Ecto neural progenitor cell (in vitro differentiated cells): ENCODE data around the gene KHK.

Source experiments
- DNase-seq: peaks from one replicate; pipeline ENCODE4 v3.0.0-alpha.2; 2018; ENCODE audit warnings: low spot score

The KHK gene

DNA sequence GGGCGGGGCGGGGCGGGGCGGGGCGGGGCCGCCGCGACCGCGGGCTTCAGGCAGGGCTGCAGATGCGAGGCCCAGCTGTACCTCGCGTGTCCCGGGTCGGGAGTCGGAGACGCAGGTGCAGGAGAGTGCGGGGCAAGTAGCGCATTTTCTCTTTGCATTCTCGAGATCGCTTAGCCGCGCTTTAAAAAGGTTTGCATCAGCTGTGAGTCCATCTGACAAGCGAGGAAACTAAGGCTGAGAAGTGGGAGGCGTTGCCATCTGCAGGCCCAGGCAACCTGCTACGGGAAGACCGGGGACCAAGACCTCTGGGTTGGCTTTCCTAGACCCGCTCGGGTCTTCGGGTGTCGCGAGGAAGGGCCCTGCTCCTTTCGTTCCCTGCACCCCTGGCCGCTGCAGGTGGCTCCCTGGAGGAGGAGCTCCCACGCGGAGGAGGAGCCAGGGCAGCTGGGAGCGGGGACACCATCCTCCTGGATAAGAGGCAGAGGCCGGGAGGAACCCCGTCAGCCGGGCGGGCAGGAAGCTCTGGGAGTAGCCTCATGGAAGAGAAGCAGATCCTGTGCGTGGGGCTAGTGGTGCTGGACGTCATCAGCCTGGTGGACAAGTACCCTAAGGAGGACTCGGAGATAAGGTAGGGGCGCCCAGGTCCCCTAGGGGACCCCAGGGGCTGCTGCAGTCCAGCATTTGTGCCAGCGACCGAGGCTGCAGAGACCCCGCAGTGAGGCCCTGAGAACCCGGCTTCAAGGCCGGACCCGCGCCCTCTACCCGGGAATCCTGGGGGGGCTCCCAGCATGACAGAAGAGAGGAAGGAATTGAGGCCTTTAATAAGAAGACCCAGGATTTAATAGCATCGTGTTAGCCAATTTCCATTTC lies at the start of gene KHK:
Gene KHK (plus strand): TSS at position 49 of the 870 bp plus-strand sequence. CDS start 488 bp downstream, at position 537.
- peak; percentile 79 for DNase-seq

DNA sequence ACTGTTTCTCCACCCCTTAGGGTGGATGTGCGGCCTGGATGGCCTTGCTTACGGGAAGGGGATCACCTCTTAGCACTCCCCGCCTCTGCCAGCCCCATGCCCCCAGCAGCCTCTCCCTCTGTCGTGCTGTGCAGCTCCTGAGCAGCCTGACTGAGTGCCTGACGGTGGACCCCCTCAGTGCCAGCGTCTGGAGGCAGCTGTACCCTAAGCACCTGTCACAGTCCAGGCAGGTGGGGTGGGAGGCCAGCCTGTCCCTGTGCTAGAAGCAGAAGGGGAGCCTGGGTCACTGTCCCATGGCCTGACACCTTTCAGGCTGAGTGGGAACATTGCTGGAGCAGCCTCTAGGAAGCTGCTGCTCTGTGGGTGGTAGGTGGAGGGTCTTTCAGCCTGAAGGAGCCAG lies 48.6 kb upstream of the KHK start:
- DNase-seq = no peak

DNA sequence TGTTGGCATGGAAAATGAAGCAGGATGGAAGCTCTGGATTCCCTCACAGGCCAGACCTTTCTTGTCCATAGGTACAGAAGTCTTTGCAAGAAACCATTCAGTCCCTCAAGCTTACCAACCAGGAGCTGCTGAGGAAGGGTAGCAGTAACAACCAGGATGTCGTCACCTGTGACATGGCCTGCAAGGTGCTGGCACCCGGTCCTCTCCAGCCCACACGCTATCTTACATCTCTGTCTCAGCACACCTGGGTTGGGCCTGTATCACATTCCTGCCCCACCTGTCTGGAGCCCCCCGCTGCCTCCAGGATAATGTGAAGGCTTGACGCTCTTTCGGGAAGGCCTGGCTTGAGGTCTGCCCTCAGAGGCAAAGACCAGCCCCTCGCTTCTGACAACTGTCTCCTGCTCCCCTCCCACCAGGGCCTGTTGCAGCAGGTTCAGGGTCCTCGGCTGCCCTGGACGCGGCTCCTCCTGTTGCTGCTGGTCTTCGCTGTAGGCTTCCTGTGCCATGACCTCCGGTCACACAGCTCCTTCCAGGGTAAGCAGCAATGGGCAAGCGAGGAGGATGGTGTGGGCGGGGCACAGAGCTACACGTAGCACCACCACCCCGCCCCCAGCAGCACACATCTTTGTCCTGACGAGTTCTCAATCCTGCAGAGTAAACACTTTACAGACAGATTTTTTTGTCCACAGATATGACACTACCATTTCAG lies 47.8 kb upstream of the KHK start:
- no peak for DNase-seq

DNA sequence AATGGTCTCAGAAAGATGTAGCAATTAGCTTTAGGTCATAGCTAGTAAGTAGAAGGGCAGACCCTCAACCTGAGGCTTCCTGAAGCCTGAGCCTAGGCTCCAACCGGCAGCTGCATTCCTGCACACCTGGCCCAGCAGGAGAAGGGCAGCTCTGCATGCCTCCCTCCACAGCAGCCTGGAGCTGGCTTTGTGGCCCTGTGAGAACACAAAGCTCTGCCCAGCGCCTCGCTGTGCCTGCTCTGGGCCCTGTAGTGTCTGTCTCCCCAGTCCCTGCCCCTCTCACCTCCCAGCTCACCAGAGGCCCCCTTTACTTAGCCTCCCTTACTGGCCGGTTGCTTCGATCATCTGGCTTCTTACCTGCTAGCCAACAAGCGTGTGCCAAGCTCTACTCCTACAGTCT lies 47.1 kb upstream of the KHK start:
- no peak for DNase-seq

DNA sequence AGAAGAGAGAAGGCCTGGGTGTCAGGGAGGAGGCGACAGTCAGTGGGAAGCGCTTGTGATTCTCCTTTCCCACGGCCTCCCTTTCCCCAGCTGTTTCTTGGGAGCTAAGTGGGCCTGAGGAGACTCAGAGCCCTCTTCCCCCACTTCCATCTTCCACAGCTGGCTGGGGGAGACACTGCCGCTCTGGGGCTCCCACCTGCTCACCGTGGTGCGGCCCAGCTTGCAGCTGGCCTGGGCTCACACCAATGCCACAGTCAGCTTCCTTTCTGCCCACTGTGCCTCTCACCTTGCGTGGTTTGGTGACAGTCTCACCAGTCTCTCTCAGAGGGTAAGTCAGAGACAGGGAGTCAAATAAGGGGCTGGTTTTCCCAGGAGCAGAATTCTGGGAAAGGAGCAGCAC lies 46.7 kb upstream of the KHK start:
- DNase-seq = no peak

DNA sequence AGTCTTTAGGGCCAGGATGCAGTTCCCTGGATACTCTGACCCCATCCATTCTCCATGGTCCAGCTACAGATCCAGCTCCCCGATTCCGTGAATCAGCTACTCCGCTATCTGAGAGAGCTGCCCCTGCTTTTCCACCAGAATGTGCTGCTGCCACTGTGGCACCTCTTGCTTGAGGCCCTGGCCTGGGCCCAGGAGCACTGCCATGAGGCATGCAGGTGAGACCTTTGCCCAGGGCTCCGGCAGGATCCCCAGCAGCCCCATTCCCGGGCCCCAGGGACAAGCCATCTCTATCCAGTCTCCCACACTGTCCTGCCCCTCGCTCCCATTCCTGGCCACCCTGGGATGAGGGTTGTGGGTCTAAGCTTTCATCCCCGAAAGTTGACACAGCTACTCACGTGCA lies 46.3 kb upstream of the KHK start:
- no peak for DNase-seq

DNA sequence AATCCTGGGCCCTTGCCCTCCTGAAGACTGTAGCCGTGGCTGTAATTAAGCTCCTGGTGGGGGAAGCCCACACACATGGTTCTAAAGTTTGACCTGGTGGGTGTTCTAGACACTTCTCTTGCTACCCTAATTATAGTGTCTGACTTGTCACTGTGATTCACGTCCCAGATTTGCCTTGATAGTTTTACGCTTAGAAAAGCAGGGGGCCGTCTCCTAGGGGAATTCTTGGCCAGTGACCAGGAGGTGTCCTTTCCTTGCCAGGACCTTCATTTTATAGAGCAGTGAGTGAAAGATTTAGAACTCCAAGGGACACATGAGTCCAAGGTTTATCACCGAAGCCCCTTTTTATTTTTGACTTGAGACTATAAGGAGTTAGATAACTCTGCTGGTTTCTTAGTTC lies 44.8 kb upstream of the KHK start:
- DNase-seq = no peak

DNA sequence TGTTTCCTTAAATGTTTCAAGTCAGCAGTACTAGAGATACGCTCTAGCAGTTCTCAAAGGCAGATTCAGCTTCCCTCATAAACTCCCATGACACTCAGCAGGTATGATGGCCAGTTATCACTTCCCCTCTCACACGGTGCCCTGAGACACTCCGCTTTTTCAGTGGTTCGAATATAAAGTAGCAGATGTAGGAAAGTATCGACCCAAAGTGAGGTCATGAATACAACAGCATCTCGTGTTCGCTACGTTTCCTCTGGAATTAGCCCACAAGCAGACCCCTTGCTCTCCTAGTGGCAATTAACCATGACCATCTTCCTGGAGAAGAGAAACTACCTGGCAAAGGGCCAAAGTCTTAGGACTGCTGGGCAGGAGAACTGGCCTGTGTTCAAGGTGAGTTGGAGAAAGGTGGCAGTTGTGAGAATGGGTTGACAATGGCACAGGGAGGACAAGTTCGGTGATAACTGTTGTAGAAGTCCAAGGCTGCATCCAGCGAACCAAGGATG lies 44.4 kb upstream of the KHK start:
- no peak for DNase-seq

DNA sequence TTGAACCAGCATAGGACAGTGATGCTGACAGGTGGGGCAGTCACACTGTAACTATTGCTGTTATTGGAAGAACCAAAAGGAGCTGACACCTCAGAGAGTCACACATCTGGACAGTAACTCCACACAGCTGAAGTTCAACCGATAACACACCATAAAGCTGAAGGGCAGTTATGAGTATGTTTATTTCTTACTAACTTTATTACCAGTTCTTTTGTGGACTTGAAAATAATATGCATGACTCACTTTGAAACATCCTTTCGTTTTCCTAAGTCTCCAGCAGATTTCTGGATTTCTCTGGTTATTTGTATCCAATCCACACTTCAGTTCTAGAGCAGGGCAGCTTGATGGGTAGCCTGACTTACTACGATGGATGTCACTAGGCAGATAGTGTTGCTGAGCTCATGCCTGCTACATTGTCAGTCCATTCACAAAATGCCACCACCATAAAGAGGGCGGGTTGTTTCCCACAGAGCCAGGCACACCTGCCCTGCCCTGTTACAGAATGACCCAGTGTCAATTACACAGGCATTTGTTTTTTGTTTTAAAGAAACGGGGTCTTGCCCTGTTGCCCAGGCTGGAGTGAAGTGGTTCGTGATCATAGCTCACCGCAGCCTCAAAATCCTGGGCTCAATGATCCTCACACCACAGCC lies 43.5 kb upstream of the KHK start:
- no peak for DNase-seq

DNA sequence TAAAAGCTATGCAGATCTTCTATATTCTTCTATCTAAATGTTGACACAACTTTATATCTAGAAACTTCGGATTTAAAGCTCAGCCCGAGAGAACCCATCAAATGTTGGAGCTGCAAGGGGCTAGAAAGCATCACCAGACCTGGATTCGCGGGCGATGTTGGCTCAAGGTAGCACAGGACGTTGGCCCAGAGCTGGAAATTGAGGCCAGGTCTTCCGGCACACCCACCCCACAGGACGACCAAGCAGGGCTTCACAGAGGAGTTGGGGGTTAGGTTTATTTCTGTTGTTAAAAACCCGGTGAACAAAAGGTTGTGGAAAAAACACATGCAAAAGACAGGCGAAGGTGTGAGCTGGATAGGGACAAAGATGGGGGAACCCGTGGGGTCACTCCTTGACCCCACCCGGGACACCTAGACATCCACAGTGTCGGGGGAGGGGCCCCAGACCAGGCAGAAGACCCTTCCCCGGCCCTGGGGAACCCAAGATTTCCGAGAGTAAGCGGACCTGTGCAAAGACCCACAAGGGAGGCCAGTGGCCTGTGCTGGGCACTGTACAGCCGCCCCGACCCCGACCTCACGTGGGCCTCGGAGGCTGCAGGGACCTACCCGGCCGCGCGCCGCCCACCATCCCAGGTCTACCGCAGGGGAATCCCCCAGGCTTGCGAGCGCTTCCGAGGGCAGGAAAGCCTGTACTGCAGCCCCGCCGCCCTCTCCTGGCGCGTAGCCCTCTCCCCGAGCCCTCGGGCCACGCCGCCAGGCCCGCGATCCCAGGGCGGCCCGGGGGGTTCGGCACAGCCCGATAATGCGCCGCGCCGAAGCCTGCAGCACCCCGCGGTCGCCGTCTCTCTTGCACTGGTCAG lies 36.9 kb upstream of the KHK start:
- DNase-seq = no peak

DNA sequence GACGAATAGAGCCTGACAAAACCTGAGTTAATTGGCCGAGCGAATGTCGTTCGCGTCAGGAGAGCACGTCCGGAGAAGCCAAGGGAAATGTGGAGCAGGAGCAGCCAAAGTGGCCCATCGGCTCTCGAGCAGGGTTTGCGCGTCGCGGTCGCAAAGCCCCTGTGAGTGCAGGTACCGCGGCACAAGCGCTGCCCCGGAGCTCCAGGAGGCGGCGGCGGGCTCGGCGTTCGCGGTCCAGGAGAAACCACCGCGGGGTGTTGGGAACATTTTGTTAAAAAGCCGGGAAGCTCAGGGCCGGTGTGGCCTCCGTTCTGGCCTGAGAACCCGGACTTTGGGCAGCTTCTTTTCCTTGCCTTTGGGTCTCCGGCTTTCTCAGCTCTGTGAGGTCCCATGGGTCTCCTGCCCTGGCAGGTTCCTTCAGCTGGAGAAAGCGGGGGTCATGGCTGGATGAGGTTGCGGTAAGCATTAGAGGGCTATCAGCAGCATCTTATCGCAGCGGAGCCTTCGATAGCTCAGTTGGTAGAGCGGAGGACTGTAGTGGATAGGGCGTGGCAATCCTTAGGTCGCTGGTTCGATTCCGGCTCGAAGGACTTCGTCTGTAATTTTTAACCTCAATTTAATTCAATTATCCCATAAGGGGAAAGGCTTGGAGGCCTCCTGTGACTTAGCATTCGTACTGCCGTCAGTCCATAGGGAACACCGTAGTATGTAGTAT lies 36.1 kb upstream of the KHK start:
- peak; percentile 98 for DNase-seq

DNA sequence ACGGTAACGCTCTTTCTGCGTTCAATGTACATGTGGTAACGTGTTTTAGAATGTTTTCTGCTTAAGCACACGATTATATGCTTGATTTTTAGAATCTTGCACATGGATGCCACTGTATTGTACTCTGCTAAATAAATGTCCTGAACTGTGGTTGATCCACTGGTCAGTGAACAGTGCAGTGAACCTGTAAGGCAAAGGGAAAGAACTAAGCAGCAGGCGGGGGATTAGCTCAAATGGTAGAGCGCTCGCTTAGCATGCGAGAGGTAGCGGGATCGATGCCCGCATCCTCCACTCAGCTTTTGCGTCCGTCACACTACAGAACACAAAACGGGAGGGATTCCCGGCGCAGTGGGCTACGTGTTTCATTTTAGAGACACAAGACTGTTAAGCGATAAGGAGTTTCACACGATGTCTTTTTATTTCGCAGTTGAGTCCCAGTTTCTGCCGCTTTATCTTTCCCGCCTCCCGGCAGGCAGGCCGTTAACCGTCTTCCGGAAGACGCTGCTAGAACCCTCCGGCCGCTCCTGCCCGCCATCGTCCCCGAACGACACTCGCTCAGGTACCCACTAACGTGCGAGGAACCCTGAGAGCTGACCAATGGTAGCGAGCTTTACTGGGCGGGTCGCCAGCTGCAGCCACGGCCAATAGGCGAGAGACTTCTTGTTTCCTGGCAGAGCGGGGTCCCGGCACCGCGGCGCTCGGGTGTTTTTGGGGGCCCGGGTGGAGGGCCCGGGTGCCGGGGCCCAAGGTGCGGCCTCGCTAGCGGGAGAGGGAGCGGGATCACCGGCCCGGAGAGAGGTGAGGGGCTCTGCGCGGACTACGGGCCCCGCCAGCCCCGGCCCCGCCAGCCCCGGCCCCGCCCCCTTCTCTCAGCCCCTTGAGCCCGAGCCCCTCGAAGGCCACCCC lies 35.3 kb upstream of the KHK start, which contains the start of gene AGBL5:
Gene AGBL5 (plus strand): TSS at position 673 of the 906 bp plus-strand sequence. CDS start 1,291 bp downstream, outside the sequence.
- DNase-seq = peak; percentile 96

DNA sequence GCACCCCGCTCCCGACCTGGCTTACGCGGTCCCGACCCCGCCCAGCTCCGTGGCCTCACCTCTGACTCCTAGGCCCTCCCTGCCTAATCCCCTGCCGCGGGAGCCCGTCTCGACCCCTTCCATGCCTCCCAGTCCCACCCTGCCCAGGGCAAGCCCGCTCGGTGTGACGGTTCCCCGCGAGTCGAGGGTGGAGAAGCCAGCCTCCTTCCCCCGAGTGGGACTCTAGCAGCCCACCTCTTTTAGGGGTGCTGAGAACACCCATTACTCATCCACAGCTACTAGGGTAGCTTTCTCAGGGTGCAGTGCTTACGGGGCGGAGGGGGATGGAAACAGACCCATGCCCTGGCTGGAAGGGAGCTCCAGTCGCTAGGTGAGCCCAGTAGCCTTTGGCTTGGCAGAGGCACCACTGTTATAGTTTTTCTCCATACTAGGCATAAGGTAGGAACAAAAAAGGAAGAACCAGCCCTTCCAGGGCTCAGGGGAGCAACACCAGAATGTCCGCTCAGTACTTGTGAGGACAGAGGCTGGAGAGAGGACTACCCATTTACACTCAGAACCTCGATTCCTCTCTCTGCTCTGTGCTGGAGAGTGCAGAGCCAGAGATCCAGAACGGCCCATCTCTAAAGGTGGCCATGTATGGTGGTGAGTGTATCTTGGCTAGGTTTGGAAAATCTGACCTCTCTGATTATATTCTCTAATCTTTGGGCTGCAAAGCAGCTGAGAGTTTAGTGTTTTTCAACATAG lies 34.5 kb upstream of the KHK start:
- no peak for DNase-seq

DNA sequence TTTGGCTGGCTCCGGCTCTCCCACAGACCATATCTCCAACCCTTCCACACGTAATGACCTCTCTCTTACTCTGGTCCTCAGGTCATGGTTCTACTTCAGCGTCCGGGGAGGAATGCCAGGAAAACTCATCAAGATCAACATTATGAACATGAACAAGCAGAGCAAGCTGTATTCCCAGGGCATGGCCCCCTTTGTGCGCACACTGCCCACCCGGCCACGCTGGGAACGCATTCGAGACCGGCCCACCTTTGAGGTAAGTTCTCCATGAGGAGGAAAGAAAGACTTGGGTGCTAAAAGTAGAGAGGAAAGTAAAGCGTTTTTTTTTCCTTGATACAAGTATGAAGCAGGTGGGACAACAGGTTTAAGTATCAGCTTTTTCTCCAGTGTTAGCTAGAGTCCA lies 33.3 kb upstream of the KHK start:
- no peak for DNase-seq

DNA sequence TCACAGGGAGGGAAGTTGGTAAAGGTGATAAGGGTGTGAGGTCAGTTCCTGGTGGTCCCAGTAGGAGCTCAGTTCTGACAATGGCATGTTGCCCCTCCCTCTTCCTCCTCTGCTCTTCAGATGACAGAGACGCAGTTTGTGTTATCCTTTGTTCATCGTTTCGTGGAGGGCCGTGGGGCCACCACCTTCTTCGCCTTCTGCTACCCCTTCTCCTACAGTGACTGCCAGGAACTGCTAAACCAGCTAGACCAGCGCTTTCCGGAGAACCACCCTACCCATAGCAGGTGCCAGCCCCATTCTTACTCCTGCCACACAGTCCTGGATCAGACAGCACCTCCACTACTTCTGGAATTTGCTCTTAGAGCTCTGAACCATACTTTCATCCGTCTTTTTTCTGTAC lies 32.8 kb upstream of the KHK start:
- no peak for DNase-seq

DNA sequence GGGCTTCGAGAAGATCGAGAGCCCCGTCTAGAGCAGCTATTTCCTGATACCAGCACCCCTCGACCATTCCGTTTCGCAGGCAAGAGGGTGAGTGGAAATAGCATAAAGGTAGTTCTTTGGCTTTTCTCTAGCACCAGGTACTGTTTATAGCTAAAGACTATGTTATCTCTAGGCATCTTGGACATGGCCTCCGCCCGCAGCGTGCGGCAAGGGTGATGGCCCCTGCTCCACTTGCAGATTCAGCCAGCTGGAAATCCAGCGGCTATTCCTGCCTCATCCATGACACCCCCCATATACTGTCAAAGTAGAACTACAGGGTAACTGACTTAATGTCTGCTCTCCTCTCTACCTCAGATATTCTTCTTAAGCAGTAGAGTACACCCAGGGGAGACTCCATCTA lies 31.9 kb upstream of the KHK start:
- DNase-seq = no peak

DNA sequence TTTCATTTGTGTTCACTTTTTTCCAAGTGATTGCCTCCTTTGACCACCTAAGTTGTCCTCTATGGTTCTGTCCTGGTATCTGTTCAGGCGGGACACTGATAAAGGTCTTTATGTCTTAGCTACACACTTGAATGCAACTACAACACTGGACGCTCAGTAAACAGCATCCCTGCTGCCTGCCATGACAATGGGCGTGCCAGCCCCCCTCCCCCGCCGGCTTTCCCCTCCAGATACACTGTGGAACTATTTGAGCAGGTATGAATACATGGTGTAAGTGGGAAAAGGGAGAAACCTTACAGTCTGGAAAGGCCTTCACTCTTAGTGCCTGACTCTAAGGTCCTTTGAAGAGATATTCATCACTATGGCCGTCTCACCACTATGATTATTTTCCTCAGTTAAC lies 29.4 kb upstream of the KHK start:
- DNase-seq = no peak

DNA sequence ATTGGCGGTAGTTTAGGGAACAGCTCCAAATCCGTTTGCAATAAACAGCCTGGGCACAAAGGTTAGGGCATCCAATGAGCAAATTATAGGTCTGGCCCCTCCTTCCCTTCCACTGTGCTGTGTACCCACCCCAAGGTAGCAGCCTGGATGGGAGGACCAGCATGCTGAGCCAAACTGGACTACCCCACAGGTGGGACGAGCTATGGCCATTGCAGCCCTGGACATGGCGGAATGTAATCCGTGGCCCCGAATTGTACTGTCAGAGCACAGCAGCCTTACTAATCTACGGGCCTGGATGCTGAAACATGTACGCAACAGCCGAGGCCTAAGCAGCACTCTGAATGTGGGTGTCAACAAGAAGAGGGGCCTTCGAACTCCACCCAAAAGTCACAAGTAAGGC lies 28.4 kb upstream of the KHK start:
- no peak for DNase-seq

DNA sequence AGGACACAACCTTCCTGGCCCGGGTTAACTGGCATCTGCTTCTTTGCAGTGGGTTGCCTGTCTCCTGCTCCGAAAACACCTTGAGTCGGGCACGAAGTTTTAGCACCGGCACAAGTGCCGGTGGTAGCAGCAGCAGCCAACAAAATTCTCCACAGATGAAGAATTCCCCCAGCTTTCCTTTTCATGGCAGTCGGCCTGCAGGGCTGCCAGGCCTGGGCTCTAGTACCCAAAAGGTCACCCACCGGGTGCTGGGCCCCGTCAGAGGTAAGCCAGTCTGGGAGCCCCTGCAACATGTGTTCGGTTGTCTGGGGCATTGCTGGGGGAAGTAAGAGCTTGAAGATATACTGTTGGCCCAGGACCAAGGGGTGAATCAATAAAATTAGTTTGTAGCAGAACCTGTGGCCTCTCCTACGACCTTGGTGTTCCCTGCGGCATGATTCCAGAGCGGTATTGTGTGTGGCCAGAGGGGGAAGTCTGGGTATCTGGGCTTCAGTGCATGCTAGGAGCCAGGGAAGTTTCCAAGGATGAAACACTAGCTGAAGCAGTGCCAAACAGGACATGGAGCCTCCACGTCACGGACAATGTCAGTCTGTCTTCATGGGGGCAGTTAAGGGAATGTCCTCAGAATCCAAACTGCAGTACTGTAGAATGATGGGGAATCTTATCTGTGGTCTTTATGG lies 27.3 kb upstream of the KHK start:
- DNase-seq = no peak
